Muscle layer of duodenum (tissue), 2 donors: ENCODE measurements around the gene OR13A1.
"Not testable (repeated sequence)": the region's sequence is repeated elsewhere in the genome, so short reads cannot be mapped to it uniquely, and the experiment has no call there.

Experiments
- H3K27ac ChIP-seq: one replicate; pipeline ENCODE4 v1.7.0; 2013; ENCODE audit warnings: mild to moderate bottlenecking, low read length
- H3K27me3 ChIP-seq: one replicate; pipeline ENCODE4 v1.7.0; 2013; ENCODE audit warnings: low read depth, mild to moderate bottlenecking, control low read depth, low read length
- H3K36me3 ChIP-seq, 2 donors: one replicate each; pipeline ENCODE4 v1.7.0; 2013; ENCODE audit warnings: low read length in 2 of 2, control low read depth in 1 of 2, mild to moderate bottlenecking in 1 of 2; ENCODE audit not compliant: insufficient read depth in 2 of 2, control insufficient read depth in 1 of 2
- H3K4me1 ChIP-seq, 2 donors: one replicate each; pipeline ENCODE4 v1.7.0; 2013; ENCODE audit warnings: low read length in 2 of 2, mild to moderate bottlenecking in 2 of 2, control low read depth in 1 of 2, moderate library complexity in 1 of 2; ENCODE audit not compliant: insufficient read depth in 2 of 2, control insufficient read depth in 1 of 2
- H3K4me3 ChIP-seq, 2 donors: one replicate each; pipeline ENCODE4 v1.7.0; 2013; ENCODE audit warnings: low read length in 2 of 2, low read depth in 1 of 2, mild to moderate bottlenecking in 1 of 2
- H3K9me3 ChIP-seq, 2 donors: one replicate each; pipeline ENCODE4 v1.7.0; 2013; ENCODE audit warnings: low read length in 2 of 2, control low read depth in 1 of 2, mild to moderate bottlenecking in 1 of 2; ENCODE audit not compliant: control insufficient read depth in 1 of 2
- donor health status: healthy.

OR13A1 gene

GRCh38 chr10:45280113-45280760 is 35.2 kb downstream of the OR13A1 start:
- Histone ChIP-seq H3K9me3 (no peaks in the 10 kb centered on the region), H3K27ac (no peak overlapping the region), H3K36me3 (no peaks in the 10 kb centered on the region), H3K4me1 (no peaks in the 10 kb centered on the region), H3K4me3 (no peak overlapping the region), H3K27me3 (no peaks in the 10 kb centered on the region)

DNA sequence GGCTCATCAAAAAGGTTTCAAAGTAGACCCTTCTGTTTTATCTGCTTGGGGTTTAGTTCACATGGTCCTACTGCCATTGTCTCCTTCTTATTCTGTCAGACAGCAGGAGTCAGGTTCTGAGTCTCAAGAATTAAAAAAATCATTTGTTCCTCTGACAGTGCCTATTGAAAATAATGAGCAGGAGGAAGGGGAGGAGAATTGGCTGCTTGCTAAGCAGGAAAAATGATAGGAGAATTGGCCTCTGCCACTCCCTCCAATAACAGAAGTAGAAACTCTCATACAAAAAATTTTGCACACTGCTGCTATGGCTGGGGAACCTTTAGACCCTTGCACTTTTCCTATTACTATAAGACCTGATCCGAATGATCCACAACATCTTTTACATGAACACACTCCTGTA is 35.7 kb downstream of the OR13A1 start:
- H3K9me3 ChIP-seq: no peaks in the 10 kb centered on the region
- H3K27me3 ChIP-seq: no peaks in the 10 kb centered on the region
- no peak overlapping the region for H3K27ac ChIP-seq
- no peak overlapping the region for H3K4me3 ChIP-seq
- no peaks in the 10 kb centered on the region for H3K4me1 ChIP-seq
- H3K36me3 ChIP-seq: no peaks in the 10 kb centered on the region

- Histone ChIP-seq H3K4me3 (no peak overlapping the region), H3K9me3 (no peaks in the 10 kb centered on the region), H3K36me3 (no peaks in the 10 kb centered on the region), H3K27me3 (no peaks in the 10 kb centered on the region), H3K4me1 (no peaks in the 10 kb centered on the region), H3K27ac (no peak overlapping the region)
These were observed 36.4 kb downstream of the OR13A1 start for GRCh38 chr10:45278860-45279498.

GRCh38 chr10:45276146-45276545 is 39.3 kb downstream of the OR13A1 start:
- not testable (repeated sequence) for H3K27me3 ChIP-seq, H3K36me3 ChIP-seq, H3K9me3 ChIP-seq, H3K27ac ChIP-seq, H3K4me3 ChIP-seq, H3K4me1 ChIP-seq

- Histone ChIP-seq H3K9me3 (no peaks in the 10 kb centered on the region), H3K4me1 (no peaks in the 10 kb centered on the region), H3K4me3 (no peak overlapping the region), H3K36me3 (no peaks in the 10 kb centered on the region), H3K27me3 (no peaks in the 10 kb centered on the region), H3K27ac (no peak overlapping the region)
These were observed 41.0 kb downstream of the OR13A1 start for GRCh38 chr10:45274364-45274763.

- not testable (repeated sequence) for H3K4me3 ChIP-seq, H3K4me1 ChIP-seq, H3K27ac ChIP-seq, H3K36me3 ChIP-seq, H3K27me3 ChIP-seq
- peaks cover 3 to 14% of the 10 kb centered on the region in 2 donors for H3K9me3 ChIP-seq
These were observed 47.6 kb downstream of the OR13A1 start for GRCh38 chr10:45267777-45268176.

DNA sequence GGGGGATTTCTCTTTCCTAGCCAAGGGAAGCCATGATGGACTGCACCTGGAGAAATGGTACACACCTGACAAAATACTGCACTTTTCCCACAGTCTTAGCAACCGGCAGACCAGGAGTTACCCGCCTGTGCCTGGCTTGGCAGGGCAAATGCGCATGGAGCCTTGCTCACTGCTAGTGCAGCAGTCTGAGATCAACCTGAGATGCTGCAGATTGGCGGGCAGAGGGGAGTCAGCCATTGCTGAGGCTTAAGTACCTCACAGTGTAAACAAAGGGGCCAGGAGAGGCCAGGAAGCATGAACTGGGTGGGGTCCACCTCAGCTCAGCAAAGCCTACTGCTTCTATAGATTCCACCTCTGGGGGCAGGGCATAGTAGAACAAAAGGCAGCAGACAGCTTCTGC is 49.4 kb downstream of the OR13A1 start:
- no peaks in the 10 kb centered on the region for H3K4me1 ChIP-seq
- peaks cover 3 to 14% of the 10 kb centered on the region in 2 donors for H3K9me3 ChIP-seq
- no peaks in the 10 kb centered on the region for H3K27me3 ChIP-seq
- H3K36me3 ChIP-seq: no peaks in the 10 kb centered on the region
- no peak overlapping the region for H3K4me3 ChIP-seq
- H3K27ac ChIP-seq: no peak overlapping the region

- no peaks in the 10 kb centered on the region for H3K27me3 ChIP-seq
- no peak overlapping the region for H3K27ac ChIP-seq
- H3K4me3 ChIP-seq: no peak overlapping the region
- H3K9me3 ChIP-seq: peaks cover 3 to 14% of the 10 kb centered on the region in 2 donors
- H3K36me3 ChIP-seq: no peaks in the 10 kb centered on the region
- no peaks in the 10 kb centered on the region for H3K4me1 ChIP-seq
These were observed 53.5 kb downstream of the OR13A1 start for GRCh38 chr10:45261946-45262345.

DNA sequence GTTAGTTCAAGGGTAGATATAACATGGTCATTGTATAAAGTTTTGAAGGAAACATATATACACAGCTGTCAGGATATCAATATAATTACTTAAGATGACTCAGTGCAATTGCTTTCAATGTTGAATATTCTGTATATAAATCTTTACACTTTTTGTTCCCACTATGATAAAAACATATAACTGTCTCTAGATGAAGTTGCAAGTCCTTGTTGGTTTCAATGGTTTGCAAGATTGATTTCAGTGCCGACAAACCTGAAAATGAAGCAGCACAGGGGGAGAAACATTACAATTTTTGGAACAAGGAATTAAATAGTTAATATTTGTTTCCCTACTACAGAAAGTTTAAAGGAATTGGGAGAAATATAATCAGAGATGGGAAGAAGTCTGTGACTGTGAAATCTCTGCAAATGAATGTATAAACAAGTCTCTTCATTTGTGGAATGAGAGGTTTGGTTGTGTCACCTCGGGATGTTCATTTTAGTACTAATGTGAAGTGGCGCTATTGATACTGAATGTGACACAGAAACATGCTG is 54.1 kb downstream of the OR13A1 start:
- Histone ChIP-seq H3K27ac (no peak overlapping the region), H3K9me3 (peaks cover 3 to 12% of the 10 kb centered on the region in 2 donors), H3K36me3 (no peaks in the 10 kb centered on the region), H3K27me3 (no peaks in the 10 kb centered on the region), H3K4me1 (no peaks in the 10 kb centered on the region), H3K4me3 (no peak overlapping the region)

DNA sequence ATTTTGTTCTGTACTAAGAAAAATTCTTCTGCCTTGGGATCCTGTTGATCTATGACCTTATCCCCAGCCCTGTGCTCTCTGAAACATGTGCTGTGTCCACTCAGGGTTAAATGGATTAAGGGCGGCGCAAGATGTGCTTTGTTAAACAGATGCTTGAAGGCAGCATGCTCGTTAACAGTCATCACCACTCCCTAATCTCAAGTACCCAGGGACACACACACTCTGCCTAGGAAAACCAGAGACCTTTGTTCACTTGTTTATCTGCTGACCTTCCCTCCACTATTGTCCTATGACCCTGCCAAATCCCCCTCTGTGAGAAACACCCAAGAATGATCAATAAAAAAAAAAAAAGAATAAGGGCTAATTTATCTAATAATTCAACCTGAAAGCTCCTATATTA is 54.8 kb downstream of the OR13A1 start:
- H3K9me3 ChIP-seq: peaks cover 3 to 11% of the 10 kb centered on the region in 2 donors
- not testable (repeated sequence) for H3K27ac ChIP-seq

DNA sequence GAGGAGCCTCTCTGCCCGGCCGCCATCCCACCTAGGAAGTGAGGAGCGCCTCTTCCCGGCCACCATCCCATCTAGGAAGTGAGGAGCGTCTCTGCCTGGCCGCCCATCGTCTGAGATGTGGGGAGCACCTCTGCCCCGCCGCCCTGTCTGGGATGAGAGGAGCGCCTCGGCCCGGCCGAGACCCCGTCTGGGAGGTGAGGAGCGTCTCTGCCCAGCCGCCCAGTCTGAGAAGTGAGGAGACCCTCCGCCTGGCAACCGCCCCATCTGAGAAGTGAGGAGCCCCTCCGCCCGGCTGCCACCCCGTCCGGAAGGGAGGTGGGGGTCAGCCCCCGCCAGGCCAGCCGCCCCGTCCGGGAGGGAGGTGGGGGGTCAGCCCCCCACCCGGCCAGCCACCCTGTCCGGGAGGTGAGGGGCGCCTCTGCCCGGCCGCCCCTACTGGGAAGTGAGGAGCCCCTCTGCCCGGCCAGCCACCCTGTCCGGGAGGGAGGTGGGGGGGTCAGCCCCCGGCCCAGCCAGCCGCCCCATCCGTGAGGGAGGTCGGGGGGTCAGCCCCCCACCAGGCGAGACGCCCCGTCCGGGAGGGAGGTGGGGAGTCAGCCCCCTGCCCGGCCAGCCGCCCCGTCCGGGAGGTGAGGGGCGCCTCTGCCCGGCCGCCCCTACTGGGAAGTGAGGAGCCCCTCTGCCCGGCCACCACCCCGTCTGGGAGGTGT is 55.5 kb downstream of the OR13A1 start:
- not testable (repeated sequence) for H3K27ac ChIP-seq, H3K4me3 ChIP-seq, H3K9me3 ChIP-seq, H3K4me1 ChIP-seq, H3K36me3 ChIP-seq, H3K27me3 ChIP-seq

More for the DNA sequence above, 54.8 kb downstream of the OR13A1 start:
- not testable (repeated sequence) for H3K27me3 ChIP-seq, H3K36me3 ChIP-seq, H3K4me3 ChIP-seq, H3K4me1 ChIP-seq
